ENCODE results near the gene WWOX.

GRCh38 chr16:79209308-79209707 is 1109.9 kb downstream of the WWOX start:
- no peak for TF ChIP-seq MAX (IDR thresholded peaks at IDR 0.05; ENCODE audit: low read depth, low read length)
- TF ChIP-seq CTCF (IDR thresholded peaks at IDR 0.05; ENCODE audit: low read depth, low read length): no peak

Data from NB4 (cell line).